AG04449 (cell line): ENCODE results near the gene DIP2C.

Experiments used
- CTCF ChIA-PET: fragments of 350-600 bp; formaldehyde crosslinking; extraction: SDS; loops from one replicate; lab custom pipeline; 2021; ENCODE audit warnings: antibody characterized with exemption; lab: Yijun Ruan, JAX
- POLR2A ChIA-PET: fragments of 400-600, 350-600 bp; formaldehyde crosslinking; extraction: SDS; loops from one replicate; lab custom pipeline; 2020; ENCODE audit warnings: antibody characterized with exemption, inconsistent platforms; lab: Yijun Ruan, JAX
- DNase-seq: peaks from one replicate; pipeline ENCODE4 v3.0.0-alpha.2; 2010; ENCODE audit warnings: low read depth, low spot score
- H3K4me3 ChIP-seq: 2 replicates; pipeline ENCODE4 v1.5.1; 2011; ENCODE audit warnings: low read depth, mild to moderate bottlenecking, control low read depth, low read length
- TF ChIP-seq, protein P1 (sequence below): IDR thresholded peaks from one replicate; pipeline ENCODE4 v1.5.1; 2011; ENCODE audit warnings: mild to moderate bottlenecking, moderate library complexity, low read length, control low read depth, inconsistent platforms; ENCODE audit not compliant: insufficient read depth; ENCODE audit errors: missing control alignments

The DIP2C gene

DNA sequence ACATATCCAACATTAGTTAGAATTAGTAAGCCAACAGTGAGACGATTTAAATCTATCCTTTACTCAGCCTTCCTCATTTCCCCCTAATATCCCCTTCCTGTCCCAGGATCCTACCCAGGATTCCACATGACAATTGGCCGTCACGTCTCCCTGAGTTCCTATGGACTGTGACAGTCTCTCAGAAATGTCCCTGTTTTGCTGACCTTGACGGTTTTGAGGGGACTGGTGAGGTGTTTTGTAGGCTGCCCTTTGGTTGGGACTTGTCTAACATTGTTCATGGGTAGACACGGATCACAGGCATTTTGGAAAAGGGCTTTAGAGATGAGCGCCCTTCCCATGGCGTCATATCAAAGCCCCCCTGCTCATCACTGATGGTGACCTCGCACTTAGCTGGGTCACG, 391.4 kb downstream of the DIP2C start:
- DNase-seq, result no peak
- H3K4me3 ChIP-seq, result no peak overlapping the region
- CTCF ChIA-PET, result no interaction called here
- TF ChIP-seq, protein P1, sequence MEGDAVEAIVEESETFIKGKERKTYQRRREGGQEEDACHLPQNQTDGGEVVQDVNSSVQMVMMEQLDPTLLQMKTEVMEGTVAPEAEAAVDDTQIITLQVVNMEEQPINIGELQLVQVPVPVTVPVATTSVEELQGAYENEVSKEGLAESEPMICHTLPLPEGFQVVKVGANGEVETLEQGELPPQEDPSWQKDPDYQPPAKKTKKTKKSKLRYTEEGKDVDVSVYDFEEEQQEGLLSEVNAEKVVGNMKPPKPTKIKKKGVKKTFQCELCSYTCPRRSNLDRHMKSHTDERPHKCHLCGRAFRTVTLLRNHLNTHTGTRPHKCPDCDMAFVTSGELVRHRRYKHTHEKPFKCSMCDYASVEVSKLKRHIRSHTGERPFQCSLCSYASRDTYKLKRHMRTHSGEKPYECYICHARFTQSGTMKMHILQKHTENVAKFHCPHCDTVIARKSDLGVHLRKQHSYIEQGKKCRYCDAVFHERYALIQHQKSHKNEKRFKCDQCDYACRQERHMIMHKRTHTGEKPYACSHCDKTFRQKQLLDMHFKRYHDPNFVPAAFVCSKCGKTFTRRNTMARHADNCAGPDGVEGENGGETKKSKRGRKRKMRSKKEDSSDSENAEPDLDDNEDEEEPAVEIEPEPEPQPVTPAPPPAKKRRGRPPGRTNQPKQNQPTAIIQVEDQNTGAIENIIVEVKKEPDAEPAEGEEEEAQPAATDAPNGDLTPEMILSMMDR, result no peak
- POLR2A ChIA-PET, result interaction anchor here (0.7 kb wide), 1 partner anchor 31 kb away, joined by 4 read pairs; no protein-coding TSS in a partner anchor

DNA sequence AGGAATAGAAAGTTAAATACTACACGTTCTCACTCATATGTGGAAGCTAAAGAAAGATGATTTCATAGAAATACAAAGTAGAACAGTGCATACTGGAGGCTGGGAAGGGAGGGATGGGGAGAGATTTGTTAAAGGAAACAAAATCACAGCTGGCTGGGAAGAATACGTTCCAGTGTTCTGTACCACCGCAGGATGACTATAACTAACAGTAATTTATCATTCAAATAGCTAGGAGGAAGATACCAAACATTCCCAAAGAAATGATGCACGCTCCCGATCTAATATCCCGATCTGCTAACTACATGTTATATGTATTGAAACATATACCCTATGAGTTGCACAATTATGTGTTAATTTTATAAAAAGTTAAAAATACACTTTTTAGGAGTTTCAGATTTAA, 391.9 kb downstream of the DIP2C start:
- ChIA-PET CTCF (no interaction called here), POLR2A (interaction anchor here (0.7 kb wide), 1 partner anchor 32 kb away, joined by 4 read pairs; no protein-coding TSS in a partner anchor)
- TF ChIP-seq, protein P1, result no peak
- DNase-seq, result no peak
- no peak overlapping the region for H3K4me3 ChIP-seq

DNA sequence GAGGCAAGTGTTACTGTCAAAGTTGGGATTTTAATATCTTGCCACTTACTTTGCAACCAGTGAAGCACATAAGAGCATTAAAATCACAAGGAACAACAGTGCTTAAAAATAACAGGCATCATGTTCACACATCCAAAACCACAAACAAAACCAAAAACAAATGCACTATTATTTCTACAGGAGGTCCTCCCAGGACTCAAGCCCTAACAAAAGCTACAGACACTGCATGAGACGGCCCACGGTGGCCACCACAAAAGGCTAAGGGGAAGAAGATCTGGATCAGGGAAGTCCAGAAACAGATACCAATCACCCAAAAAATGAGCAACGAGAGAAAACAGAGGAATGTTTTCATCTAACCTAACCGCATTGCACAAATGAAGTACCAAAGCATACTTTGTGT, 395.8 kb downstream of the DIP2C start:
- ChIA-PET CTCF (no interaction called here), POLR2A (no interaction called here)
- no peak for DNase-seq

DNA sequence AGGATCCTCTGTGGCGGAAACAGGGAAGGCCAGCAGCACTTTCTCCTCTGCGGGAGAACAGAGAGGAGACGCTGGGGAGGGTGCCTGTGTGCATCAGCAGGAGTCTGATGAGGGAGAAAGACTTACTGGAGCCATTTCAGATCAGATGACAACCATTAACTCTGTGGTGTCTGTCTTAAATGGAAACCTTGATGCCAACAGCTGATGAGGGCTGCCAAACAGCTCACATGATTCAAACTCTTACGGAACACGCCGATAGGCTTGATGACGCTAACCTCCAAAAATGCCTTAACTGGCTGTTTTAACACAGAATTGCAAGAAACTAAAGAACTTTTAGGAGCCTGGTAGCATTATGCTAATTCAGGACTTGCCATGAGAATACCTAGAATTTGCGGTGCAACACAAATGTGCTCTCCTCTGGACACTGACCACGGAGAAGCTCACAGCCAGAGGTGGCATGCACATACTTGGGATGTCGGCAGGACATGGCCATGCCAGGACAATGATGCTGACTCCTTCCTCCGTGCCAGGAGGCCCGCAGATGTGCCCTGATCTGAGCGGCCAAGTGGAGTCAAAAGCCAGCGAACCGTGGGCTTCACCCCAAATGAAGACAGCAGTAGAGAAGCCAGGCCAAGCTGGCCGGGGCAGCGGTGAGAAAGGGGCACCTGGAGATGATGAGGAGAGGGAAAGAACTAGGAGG, 399.3 kb downstream of the DIP2C start:
- no peak overlapping the region for H3K4me3 ChIP-seq
- ChIA-PET POLR2A (no interaction called here), CTCF (no interaction called here)
- DNase-seq, result no peak
- TF ChIP-seq, protein P1, result no peak

More for the DNA sequence above, 395.8 kb downstream of the DIP2C start:
- no peak overlapping the region for H3K4me3 ChIP-seq
- TF ChIP-seq, protein P1, result no peak

DNA sequence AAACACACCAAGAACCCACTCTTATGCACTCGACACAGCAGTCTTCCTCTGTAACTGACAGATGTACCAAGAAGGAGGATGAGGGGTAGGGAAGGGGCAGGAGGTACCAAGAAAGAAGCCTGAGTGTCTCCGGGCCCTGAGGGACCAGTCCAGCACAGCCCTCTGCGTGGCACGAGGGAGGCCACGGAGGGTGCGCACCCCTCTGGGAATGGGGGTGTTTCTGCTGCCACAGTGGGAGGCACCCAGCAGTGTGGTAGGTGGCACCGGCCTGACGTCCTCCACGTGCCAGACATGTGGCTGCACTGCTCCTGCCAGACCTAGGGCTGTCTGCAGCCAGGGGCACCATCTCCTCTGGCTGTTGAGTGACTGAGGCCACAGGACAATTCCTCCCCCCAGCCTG, 399.9 kb downstream of the DIP2C start:
- ChIA-PET CTCF (no interaction called here), POLR2A (no interaction called here)
- no peak for DNase-seq
- no peak overlapping the region for H3K4me3 ChIP-seq
- TF ChIP-seq, protein P1, result no peak

DNA sequence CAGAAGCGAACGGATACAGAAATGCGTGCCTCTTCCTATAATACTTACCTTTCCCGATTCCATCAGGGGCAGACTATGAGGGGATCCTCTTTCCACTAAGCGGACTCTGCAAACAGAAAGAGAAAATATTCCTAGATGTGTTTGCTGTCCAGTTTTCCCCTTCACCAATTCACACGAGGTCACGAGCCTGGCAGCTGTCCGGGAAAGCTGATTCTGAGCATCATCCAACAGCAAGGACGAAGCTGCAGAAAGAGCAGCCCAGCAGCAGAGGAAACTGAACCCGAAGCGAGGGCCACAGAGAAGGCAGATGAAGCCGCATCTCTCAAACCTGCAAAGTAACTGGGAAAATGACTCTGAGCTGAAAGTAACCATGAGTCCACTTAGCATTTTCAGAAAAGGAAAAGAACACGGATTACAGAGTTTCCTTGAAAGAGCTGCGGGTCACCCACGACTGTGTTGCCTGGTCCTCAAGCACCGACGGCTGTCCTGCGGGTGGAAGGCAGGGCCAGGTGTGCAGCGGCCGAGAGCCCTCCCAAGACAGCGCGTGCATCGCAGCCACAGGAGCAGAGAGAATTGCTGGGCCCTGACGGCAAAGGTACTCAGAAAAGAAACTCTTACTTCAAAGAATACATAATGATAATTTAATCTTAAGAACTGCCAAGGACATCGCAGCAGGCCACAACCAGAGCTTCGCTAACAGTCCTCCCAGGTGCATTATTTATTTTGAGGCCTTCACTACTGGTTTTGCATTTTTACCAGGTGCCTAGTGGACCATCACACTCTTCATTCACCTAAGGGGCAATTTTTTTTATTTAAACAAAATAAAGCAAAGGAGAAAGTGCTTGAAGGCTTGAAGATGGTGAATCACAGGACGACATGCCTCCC, 400.9 kb downstream of the DIP2C start:
- ChIA-PET CTCF (interaction anchor here (0.5 to 1.7 kb wide), 3 partner anchors 14 to 61 kb away, joined by 3 to 5 read pairs (median 5); no protein-coding TSS in a partner anchor), POLR2A (no interaction called here)

More for the DNA sequence above, 400.9 kb downstream of the DIP2C start:
- no peak overlapping the region for H3K4me3 ChIP-seq
- no peak for DNase-seq
- TF ChIP-seq, protein P1, result no peak
